HCT116 (cell line): Measurements from ENCODE around the gene GOLGA2. TPM values are rescaled to one million over a fixed set of nuclear protein-coding genes. Genes with fewer than 3 reads are reported as not detected.
A peak's percentile ranks its signal among the peaks of the same experiment; 100 is the strongest.

ENCODE experiments used
- ATAC-seq: fragments of 200-7000 bp; cut with Tn5 transposase; 2 replicates; pipeline ENCODE4 v1.9.1; 2020; ENCODE audit warnings: mild to moderate bottlenecking, moderate library complexity
- BruUV-seq: library from RNA; stranded (reverse); fragments of 400-500 nt; replicated peaks from 2 replicates; lab custom pipeline; 2021; lab: Mats Ljungman, UMichigan
- CTCF ChIA-PET: fragments of 300-600 bp; sonication (Branson Sonifier 250); formaldehyde crosslinking; loops from one replicate; lab custom pipeline; 2021; ENCODE audit warnings: antibody characterized with exemption; lab: Charles Lee
- POLR2A ChIA-PET: fragments of 300-600, 350-600 bp; sonication (Branson Sonifier 250); formaldehyde crosslinking; loops from one replicate; lab custom pipeline; 2021; ENCODE audit warnings: antibody characterized with exemption; lab: Charles Lee
- RAD21 ChIA-PET, 2 experiments: fragments of 300-600 bp; sonication (Branson Sonifier 250); formaldehyde crosslinking; loops; one replicate each; lab custom pipeline; 2023; ENCODE audit warnings: low total read pairs in 2 of 2; ENCODE audit not compliant: uncharacterized antibody in 2 of 2, unreplicated experiment in 2 of 2, low non-redundant PET in 1 of 2; lab: Charles Lee
- DNase-seq: peaks from one replicate; pipeline ENCODE4 v3.0.0-alpha.2; 2010; ENCODE audit warnings: low read depth, low spot score
- H2AFZ ChIP-seq: fragments of 200-600 bp; shearing (Covaris generic), sonication (generic); 2 replicates; pipeline ENCODE4 v1.6.1; 2017; ENCODE audit warnings: low read depth, mixed run types, mixed read lengths, antibody characterized with exemption, low read length; ENCODE audit not compliant: poor library complexity, severe bottlenecking
- H3K27ac ChIP-seq: 2 replicates; pipeline ENCODE4 v1.5.1; 2012; ENCODE audit warnings: low read depth, low read length
- H3K27me3 ChIP-seq: fragments of 200-600 bp; sonication (generic); 2 replicates; pipeline ENCODE4 v1.6.1; 2016; ENCODE audit warnings: mixed run types, low read length, mixed read lengths; ENCODE audit not compliant: insufficient read depth
- H3K36me3 ChIP-seq, 2 experiments: fragments of 200-500 bp in 1 of 2; fragments of 200-600 bp in 1 of 2; sonication (Bioruptor generic) in 1 of 2; sonication (generic) in 1 of 2; 2 replicates each; pipeline versions ENCODE4 v1.5.1 to v1.6.1; 2014 to 2016; ENCODE audit warnings: low read length in 2 of 2, inconsistent platforms in 1 of 2, mixed read lengths in 1 of 2, mixed run types in 1 of 2; ENCODE audit not compliant: insufficient read depth in 2 of 2, control insufficient read depth in 1 of 2
- H3K4me1 ChIP-seq, 2 experiments: fragments of 200-600 bp in 1 of 2; sonication (generic) in 1 of 2; 2 replicates each; pipeline versions ENCODE4 v1.5.1 to v1.6.1; 2012 to 2017; ENCODE audit warnings: low read length in 2 of 2, inconsistent platforms in 1 of 2, mild to moderate bottlenecking in 1 of 2, mixed read lengths in 1 of 2, mixed run types in 1 of 2, moderate library complexity in 1 of 2; ENCODE audit not compliant: insufficient read depth in 2 of 2, control insufficient read depth in 1 of 2
- H3K4me2 ChIP-seq: fragments of 200-600 bp; sonication (generic); 2 replicates; pipeline ENCODE4 v1.6.1; 2017; ENCODE audit warnings: mixed run types, low read length, mixed read lengths
- H3K4me3 ChIP-seq, 2 experiments: fragments of 200-600 bp in 1 of 2; sonication (generic) in 1 of 2; replicated peaks in 1 of 2; 2 replicates each; pipeline ENCODE4 v1.5.1; 2011 to 2016; ENCODE audit warnings: low read length in 2 of 2, control low read depth in 1 of 2, low read depth in 1 of 2, mild to moderate bottlenecking in 1 of 2, mixed read lengths in 1 of 2, mixed run types in 1 of 2
- H3K79me2 ChIP-seq: fragments of 200-600 bp; sonication (generic); 2 replicates; pipeline ENCODE4 v1.6.1; 2017; ENCODE audit warnings: mild to moderate bottlenecking, mixed run types, low read length, moderate library complexity, mixed read lengths; ENCODE audit not compliant: insufficient read depth
- H3K9ac ChIP-seq: fragments of 200-600 bp; sonication (generic); 2 replicates; pipeline ENCODE4 v1.6.1; 2016; ENCODE audit warnings: low read length, mixed read lengths
- H3K9me2 ChIP-seq: fragments of 200-600 bp; sonication (generic), shearing (Covaris generic); 2 replicates; pipeline ENCODE4 v1.6.1; 2017; ENCODE audit warnings: mixed run types, mild to moderate bottlenecking, moderate library complexity; ENCODE audit not compliant: insufficient read depth
- H3K9me3 ChIP-seq, 2 experiments: fragments of 200-500 bp in 1 of 2; fragments of 200-600 bp in 1 of 2; sonication (Bioruptor generic) in 1 of 2; sonication (generic) in 1 of 2; 2 replicates each; pipeline ENCODE4 v1.6.1; 2014 to 2017; ENCODE audit warnings: low read length in 2 of 2, mixed read lengths in 2 of 2, inconsistent platforms in 1 of 2, low read depth in 1 of 2, mild to moderate bottlenecking in 1 of 2, mixed run types in 1 of 2, moderate library complexity in 1 of 2; ENCODE audit not compliant: control insufficient read depth in 1 of 2, insufficient read depth in 1 of 2
- H4K20me1 ChIP-seq: fragments of 200-600 bp; sonication (generic), shearing (Covaris generic); 2 replicates; pipeline ENCODE4 v1.6.1; 2017; ENCODE audit warnings: mixed run types, mild to moderate bottlenecking, moderate library complexity; ENCODE audit not compliant: insufficient read depth
- ATF3 ChIP-seq: IDR thresholded peaks from 2 replicates; pipeline ENCODE4 v1.6.1; 2012
- EZH2 ChIP-seq: fragments of 200-600 bp; sonication (generic); IDR thresholded peaks from 2 replicates; pipeline ENCODE4 v1.6.1; 2017; ENCODE audit warnings: antibody characterized with exemption, mixed run types
- MAX ChIP-seq: IDR thresholded peaks from 2 replicates; pipeline ENCODE4 v1.6.1; 2012
- POLR2AphosphoS5 ChIP-seq: IDR thresholded peaks from 2 replicates; pipeline ENCODE4 v1.6.1; 2011; ENCODE audit warnings: mild to moderate bottlenecking, low read depth, low read length, moderate library complexity
- RAD21 ChIP-seq: IDR thresholded peaks from 2 replicates; pipeline ENCODE4 v1.6.1; 2012; ENCODE audit warnings: low read depth, mild to moderate bottlenecking
- SRF ChIP-seq: IDR thresholded peaks from 2 replicates; pipeline ENCODE4 v1.6.1; 2012; ENCODE audit warnings: low read depth
- YY1 ChIP-seq: IDR thresholded peaks from 2 replicates; pipeline ENCODE4 v1.6.1; 2011; ENCODE audit warnings: low read length, low read depth, moderate library complexity, mild to moderate bottlenecking; ENCODE audit not compliant: insufficient replicate concordance; ENCODE audit errors: extremely low read depth
- intact Hi-C: fragments of 100-400 bp; cut with micrococcal nuclease; formaldehyde crosslinking; loops from 2 replicates; pipeline ENCODE4 v1.10.0; 2022
- total RNA-seq: library from RNA; stranded (reverse); gene quantifications from one replicate; pipeline ENCODE4 v1.2.1, GENCODE V29; 2021; ENCODE audit not compliant: unreplicated experiment

GOLGA2 gene
- total RNA-seq, 1 experiment from 2014 or later = 67.0 TPM

GRCh38 chr9:128271112-128271511 lies 4.7 kb downstream of the GOLGA2 start:
- Histone ChIP-seq H3K79me2 (peaks cover 18% of the 10 kb centered on the region), H3K4me3 (peak overlapping the region; percentile 1 to 51; a peak in 2 of 4 replicates), H2AFZ (no peak overlapping the region), H3K4me1 (peaks cover 22 to 35% of the 10 kb centered on the region in 2 experiments), H3K36me3 (peaks cover 14 to 15% of the 10 kb centered on the region in 2 experiments; a peak in 2 of 4 replicates), H3K4me2 (peak overlapping the region; percentile 89), H3K9me3 (no peaks in the 10 kb centered on the region), H3K9ac (peak overlapping the region; percentile 57), H3K9me2 (no peaks in the 10 kb centered on the region), H3K27ac (peak overlapping the region; percentile 68), H3K27me3 (no peaks in the 10 kb centered on the region), H4K20me1 (no peaks in the 10 kb centered on the region)
- no TSS peak for BruUV-seq
- intact Hi-C loops = loop anchor here (2.0 kb wide), 1 partner anchor 16 kb away; no protein-coding TSS in a partner anchor
- ChIA-PET CTCF (interaction anchor here (0.7 to 1.4 kb wide), 4 partner anchors 16 to 81 kb away, joined by 3 to 6 read pairs (median 4); no protein-coding TSS in a partner anchor), POLR2A (interaction anchor here (1.2 to 1.5 kb wide), 2 partner anchors 20 to 21 kb away, joined by 3 read pairs; no protein-coding TSS in a partner anchor), RAD21 (no interaction called here)
- ATAC-seq (peak; percentile 78), DNase-seq (peak; percentile 77)
- TF ChIP-seq POLR2AphosphoS5 (peak; percentile 61), YY1 (no peak), MAX (no peak), SRF (no peak), RAD21 (no peak), EZH2 (no peak), ATF3 (no peak)
